ENCODE measurements around the gene VTI1A. TPM values are rescaled to one million over a fixed set of nuclear protein-coding genes. Genes with fewer than 3 reads are reported as not detected.

Gene VTI1A
- total RNA-seq, 1 experiment from 2014 or later = 22.0 TPM

DNA sequence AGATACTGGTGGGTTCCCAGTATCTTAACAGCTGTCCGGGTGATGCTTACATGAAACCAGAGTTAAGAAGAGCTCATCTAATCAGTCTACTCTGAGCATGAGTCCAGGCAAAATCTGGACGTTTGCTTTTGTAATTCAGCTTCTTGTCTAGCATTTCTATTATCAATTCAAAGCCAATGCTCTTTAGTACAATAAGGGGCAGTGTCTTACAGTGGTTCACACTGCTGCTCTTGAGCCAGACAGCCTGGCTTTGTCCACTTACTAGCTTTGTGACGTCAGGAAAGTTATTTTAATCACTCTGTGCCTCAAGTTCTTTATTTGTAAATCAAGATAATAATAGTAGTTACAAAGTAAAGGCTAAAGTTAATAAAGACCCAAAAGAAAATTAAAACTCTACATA lies 275.7 kb downstream of the VTI1A start:
- Histone ChIP-seq H2AFZ (ENCODE audit: low read length) (no peak overlapping the region), H3K56ac (ENCODE audit: insufficient read length, low read depth, low read length) (no peak overlapping the region), H2BK5ac (ENCODE audit: insufficient read length, low read length) (no peak overlapping the region), H3K4ac (ENCODE audit: low read depth, low read length) (no peak overlapping the region), H3K79me1 (ENCODE audit: insufficient read depth, low read depth, low read length, poor library complexity, severe bottlenecking) (no peaks in the 10 kb centered on the region), H3K14ac (ENCODE audit: insufficient read depth, low read length) (no peak overlapping the region), H3K18ac (ENCODE audit: insufficient read length, low read depth, low read length) (no peak overlapping the region), H4K91ac (ENCODE audit: insufficient read length, low read depth, low read length) (no peak overlapping the region), H3K9ac (ENCODE audit: extremely low read depth, insufficient read length, low read length) (no peak overlapping the region), H2BK20ac (ENCODE audit: low read depth, low read length, poor library complexity, severe bottlenecking) (no peak overlapping the region), H3K27ac (ENCODE audit: insufficient read length, low read depth, low read length) (no peak overlapping the region), H3T11ph (ENCODE audit: low read length) (no peak overlapping the region), H4K20me1 (ENCODE audit: control insufficient read depth, insufficient read depth, insufficient read length) (no peaks in the 10 kb centered on the region), H4K8ac (replicated peaks; ENCODE audit: insufficient read length, low read depth, low read length) (no peak overlapping the region), H2BK120ac (ENCODE audit: low read depth, low read length, poor library complexity, severe bottlenecking) (no peak overlapping the region), H2BK15ac (ENCODE audit: low read depth, low read length) (no peak overlapping the region), H3K9me3 (ENCODE audit: control insufficient read depth, low read depth, low read length) (no peaks in the 10 kb centered on the region), H3K27me3 (ENCODE audit: insufficient read depth, low read length) (no peaks in the 10 kb centered on the region), H2AK5ac (ENCODE audit: insufficient read length, low read length) (no peak overlapping the region), H3K23ac (ENCODE audit: insufficient read length, low read depth, low read length) (no peak overlapping the region), H3K4me1 (ENCODE audit: insufficient read depth, low read length) (no peaks in the 10 kb centered on the region; the same call in 1 of the 2 replicates), H3K79me2 (ENCODE audit: insufficient read depth, low read length) (no peaks in the 10 kb centered on the region), H3K4me2 (ENCODE audit: insufficient read depth, insufficient read length, low read length) (no peak overlapping the region), H2BK12ac (ENCODE audit: insufficient read length, low read depth, low read length) (no peak overlapping the region), H3K23me2 (ENCODE audit: insufficient read length, low read depth, low read length, poor library complexity, severe bottlenecking) (no peaks in the 10 kb centered on the region), H4K5ac (ENCODE audit: insufficient read length, low read depth, low read length) (no peak overlapping the region)
- H3K4me1 Mint-ChIP-seq = peaks cover 44 to 60% of the 10 kb centered on the region in 2 experiments
- no CpG with 5 or more reads among the region's 3 CpGs for WGBS (ENCODE audit: extremely low coverage, insufficient read length, low lambda C conversion rate)
- peaks cover 0 to 8% (median 0%) of the 10 kb centered on the region in 3 experiments; a peak in 3 of 7 replicates for H3K36me3 Mint-ChIP-seq (ENCODE audit: insufficient read depth in 1 of 3, low read depth in 3 of 3)
- no peaks in the 10 kb centered on the region for H3K9me3 Mint-ChIP-seq
- H3K27me3 Mint-ChIP-seq (ENCODE audit: low read depth) = no peaks in the 10 kb centered on the region
- no peak overlapping the region for H3K27ac Mint-ChIP-seq
- H3K4me3 Mint-ChIP-seq = no peak overlapping the region
- no peak for DNase-seq
- TF ChIP-seq, protein P1, sequence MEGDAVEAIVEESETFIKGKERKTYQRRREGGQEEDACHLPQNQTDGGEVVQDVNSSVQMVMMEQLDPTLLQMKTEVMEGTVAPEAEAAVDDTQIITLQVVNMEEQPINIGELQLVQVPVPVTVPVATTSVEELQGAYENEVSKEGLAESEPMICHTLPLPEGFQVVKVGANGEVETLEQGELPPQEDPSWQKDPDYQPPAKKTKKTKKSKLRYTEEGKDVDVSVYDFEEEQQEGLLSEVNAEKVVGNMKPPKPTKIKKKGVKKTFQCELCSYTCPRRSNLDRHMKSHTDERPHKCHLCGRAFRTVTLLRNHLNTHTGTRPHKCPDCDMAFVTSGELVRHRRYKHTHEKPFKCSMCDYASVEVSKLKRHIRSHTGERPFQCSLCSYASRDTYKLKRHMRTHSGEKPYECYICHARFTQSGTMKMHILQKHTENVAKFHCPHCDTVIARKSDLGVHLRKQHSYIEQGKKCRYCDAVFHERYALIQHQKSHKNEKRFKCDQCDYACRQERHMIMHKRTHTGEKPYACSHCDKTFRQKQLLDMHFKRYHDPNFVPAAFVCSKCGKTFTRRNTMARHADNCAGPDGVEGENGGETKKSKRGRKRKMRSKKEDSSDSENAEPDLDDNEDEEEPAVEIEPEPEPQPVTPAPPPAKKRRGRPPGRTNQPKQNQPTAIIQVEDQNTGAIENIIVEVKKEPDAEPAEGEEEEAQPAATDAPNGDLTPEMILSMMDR (conservative IDR thresholded peaks at IDR 0.05) = no peak

Data from H9 (cell line).